GM13977 (cell line): ENCODE results near the gene IDUA.

Source experiments
- DNase-seq: peaks from one replicate; pipeline ENCODE4 v3.0.0; 2012; ENCODE audit warnings: low spot score
- CTCF ChIP-seq: IDR thresholded peaks from 2 replicates; pipeline ENCODE4 v1.5.1; 2012; ENCODE audit warnings: mild to moderate bottlenecking, control low read depth; ENCODE audit not compliant: insufficient read depth; ENCODE audit errors: extremely low read depth, missing control alignments
- in situ Hi-C: fragments of 300-500 bp; cut with MboI; formaldehyde crosslinking; loops from one replicate; pipeline ENCODE4 v1.12.0; 2022; ENCODE audit warnings: low sequenced_read_pairs, low pct_unique_long_range_greater_than_20kb, mixed read lengths, inconsistent platforms; ENCODE audit not compliant: unreplicated experiment

IDUA gene

GRCh38 chr4:1027915-1028238 is 41.0 kb downstream of the IDUA start:
- no peak for TF ChIP-seq CTCF
- no peak for DNase-seq
- in situ Hi-C loops, result no loop called here

- TF ChIP-seq CTCF, result no peak
- in situ Hi-C loops, result no loop called here
- DNase-seq, result no peak
Observed at GRCh38 chr4:1028574-1029220, 41.9 kb downstream of the IDUA start.

GRCh38 chr4:1029529-1029928 is 42.7 kb downstream of the IDUA start:
- in situ Hi-C loops, result no loop called here

GRCh38 chr4:1030031-1030430 is 43.2 kb downstream of the IDUA start:
- no peak for DNase-seq
- in situ Hi-C loops, result no loop called here
- no peak for TF ChIP-seq CTCF

More at GRCh38 chr4:1029529-1029928, 42.7 kb downstream of the IDUA start:
- no peak for TF ChIP-seq CTCF
- no peak for DNase-seq

- in situ Hi-C loops, result no loop called here
- DNase-seq, result no peak
- TF ChIP-seq CTCF, result no peak
Observed at GRCh38 chr4:1030559-1030958, 43.7 kb downstream of the IDUA start.

GRCh38 chr4:1031346-1031745 is 44.5 kb downstream of the IDUA start:
- in situ Hi-C loops, result no loop called here
- TF ChIP-seq CTCF, result no peak
- DNase-seq, result no peak
